Measurements from ENCODE around the gene DGKB.

The DGKB gene

GRCh38 chr7:14747701-14748100 is 154.8 kb downstream of the DGKB start:
- ChIA-PET CTCF (interaction anchor here (1.4 kb wide), 1 partner anchor 15 kb away, joined by 5 read pairs; no protein-coding TSS in a partner anchor), POLR2A (no interaction called here)
- DNase-seq (ENCODE audit: extremely low spot score), result no peak
- no peak for TF ChIP-seq CTCF (IDR thresholded peaks at IDR 0.05; ENCODE audit: control extremely low read depth, extremely low read depth, low read depth, missing control alignments)

- TF ChIP-seq CTCF (IDR thresholded peaks at IDR 0.05; ENCODE audit: control extremely low read depth, extremely low read depth, low read depth, missing control alignments), result no peak
- POLR2A ChIA-PET, result no interaction called here
- DNase-seq (ENCODE audit: extremely low spot score), result no peak
- CTCF ChIA-PET, result no interaction called here
Measured at GRCh38 chr7:14745076-14745475, 157.5 kb downstream of the DGKB start.

GRCh38 chr7:14740606-14741005 is 161.9 kb downstream of the DGKB start:
- CTCF ChIA-PET, result interaction anchor here (1.6 kb wide), 1 partner anchor 8 kb away, joined by 3 read pairs; no protein-coding TSS in a partner anchor
- no peak for TF ChIP-seq CTCF (IDR thresholded peaks at IDR 0.05; ENCODE audit: control extremely low read depth, extremely low read depth, low read depth, missing control alignments)
- DNase-seq (ENCODE audit: extremely low spot score), result no peak
- POLR2A ChIA-PET, result no interaction called here

GRCh38 chr7:14739841-14740185 is 162.7 kb downstream of the DGKB start:
- POLR2A ChIA-PET, result no interaction called here
- CTCF ChIA-PET, result interaction anchor here (1.6 kb wide), 1 partner anchor 9 kb away, joined by 3 read pairs; no protein-coding TSS in a partner anchor
- DNase-seq (ENCODE audit: extremely low spot score), result no peak

GRCh38 chr7:14739168-14739840 is 163.2 kb downstream of the DGKB start:
- CTCF ChIA-PET, result interaction anchor here (1.6 kb wide), 1 partner anchor 9 kb away, joined by 3 read pairs; no protein-coding TSS in a partner anchor
- POLR2A ChIA-PET, result no interaction called here
- DNase-seq (ENCODE audit: extremely low spot score), result no peak
- no peak for TF ChIP-seq CTCF (IDR thresholded peaks at IDR 0.05; ENCODE audit: control extremely low read depth, extremely low read depth, low read depth, missing control alignments)

More at GRCh38 chr7:14739841-14740185, 162.7 kb downstream of the DGKB start:
- TF ChIP-seq CTCF (IDR thresholded peaks at IDR 0.05; ENCODE audit: control extremely low read depth, extremely low read depth, low read depth, missing control alignments), result no peak

GRCh38 chr7:14738086-14738485 is 164.5 kb downstream of the DGKB start:
- ChIA-PET CTCF (interaction anchor here (1.0 kb wide), 1 partner anchor 16 kb away, joined by 3 read pairs; no protein-coding TSS in a partner anchor), POLR2A (no interaction called here)
- DNase-seq (ENCODE audit: extremely low spot score), result no peak
- no peak for TF ChIP-seq CTCF (IDR thresholded peaks at IDR 0.05; ENCODE audit: control extremely low read depth, extremely low read depth, low read depth, missing control alignments)

Data from GM10248 (cell line).